Activated gamma-delta T cell treated with Interleukin-2 at 50 U/mL for 16 hours (primary cell): ENCODE measurements around the gene ARHGAP15.

Experiments
- DNase-seq: peaks from one replicate; pipeline ENCODE4 v3.0.0-alpha.2; 2020

The ARHGAP15 gene

DNA sequence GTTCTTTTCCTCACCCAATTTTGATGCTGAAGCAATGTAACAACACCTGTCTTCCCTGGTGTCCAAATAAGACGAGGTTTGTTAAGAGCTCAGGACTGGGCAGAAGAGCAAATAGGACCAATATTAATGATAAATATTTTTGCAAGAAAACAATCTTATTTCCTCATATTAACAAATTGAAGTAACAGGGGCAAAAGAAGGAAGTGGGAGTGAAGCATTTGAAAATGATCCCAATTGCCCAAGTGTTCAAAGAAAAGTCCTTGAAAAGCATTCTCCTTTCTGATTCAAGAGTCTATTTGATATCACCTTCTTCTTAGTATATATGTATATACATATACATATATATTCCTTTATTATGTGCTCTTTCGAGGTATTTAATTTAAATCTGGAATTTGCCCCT is 418.8 kb downstream of the ARHGAP15 start:
- no peak for DNase-seq

DNA sequence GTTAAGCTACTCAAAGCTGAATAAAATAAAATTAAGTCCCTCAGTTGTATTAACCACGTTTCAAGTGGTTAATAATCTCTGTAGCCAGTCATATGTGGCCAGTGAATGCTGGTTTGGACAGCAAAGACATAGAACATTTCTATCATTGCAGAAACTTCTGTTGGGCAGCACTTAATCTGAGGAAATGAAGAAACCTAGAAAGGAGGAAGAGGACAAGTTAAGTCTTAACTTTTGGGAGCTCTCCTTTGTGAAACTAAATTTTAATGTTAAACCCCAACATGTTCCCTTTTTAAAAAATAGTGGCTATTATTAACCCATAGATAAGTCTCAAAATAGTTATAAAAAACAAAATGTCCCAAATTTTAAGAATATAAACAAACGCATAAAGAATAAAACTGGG is 421.3 kb downstream of the ARHGAP15 start:
- no peak for DNase-seq

DNA sequence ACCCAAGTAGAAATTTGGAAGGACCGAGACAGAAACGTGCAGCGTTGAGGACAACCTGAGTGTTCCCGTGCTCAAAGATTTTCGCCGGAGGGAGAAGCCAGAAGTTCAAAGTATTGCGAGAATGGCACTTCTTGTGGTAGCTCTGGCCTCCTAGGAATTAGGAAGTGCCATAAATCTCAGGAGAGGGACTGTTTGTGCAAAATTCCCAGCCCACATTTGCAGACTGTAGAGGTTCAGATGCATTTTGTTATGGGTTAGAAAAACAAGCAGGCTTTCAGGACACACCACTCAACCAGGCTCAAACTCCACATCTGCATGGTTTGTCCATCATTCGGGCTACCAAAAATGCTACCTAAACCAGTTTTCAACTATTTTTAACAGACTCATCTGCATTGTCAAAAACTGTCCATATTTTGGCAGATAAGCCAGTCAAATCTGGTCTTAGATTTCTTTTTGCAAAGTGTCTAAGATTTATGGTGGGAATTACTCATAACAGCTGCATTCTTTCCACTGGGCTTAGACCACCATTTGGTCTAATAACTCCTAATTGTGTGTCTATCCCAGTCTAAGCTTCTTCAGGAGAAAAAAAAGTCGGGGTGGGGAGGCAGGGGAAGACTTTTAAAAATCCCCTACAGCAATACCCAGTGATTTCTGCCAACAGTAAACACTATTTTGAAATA is 422.9 kb downstream of the ARHGAP15 start:
- DNase-seq = no peak

DNA sequence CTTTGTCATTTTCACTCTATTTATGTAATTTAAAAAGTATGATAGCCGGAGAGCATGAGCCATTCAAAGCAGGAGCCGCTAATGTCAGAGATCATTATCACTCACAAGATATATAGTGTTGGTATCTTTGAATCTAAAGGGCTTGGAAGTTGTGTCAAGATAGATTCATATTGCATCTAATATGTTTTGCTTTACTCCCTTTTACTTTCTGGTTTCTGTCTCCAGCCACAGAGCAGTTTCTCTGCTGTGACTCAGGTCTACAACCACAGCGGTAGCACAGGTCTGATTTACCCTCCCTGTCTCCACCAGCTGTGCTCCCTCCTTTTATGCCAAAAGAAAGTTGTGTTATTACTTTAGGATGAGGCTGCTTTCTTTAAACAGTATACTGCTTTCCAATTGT is 424.0 kb downstream of the ARHGAP15 start:
- DNase-seq = no peak

DNA sequence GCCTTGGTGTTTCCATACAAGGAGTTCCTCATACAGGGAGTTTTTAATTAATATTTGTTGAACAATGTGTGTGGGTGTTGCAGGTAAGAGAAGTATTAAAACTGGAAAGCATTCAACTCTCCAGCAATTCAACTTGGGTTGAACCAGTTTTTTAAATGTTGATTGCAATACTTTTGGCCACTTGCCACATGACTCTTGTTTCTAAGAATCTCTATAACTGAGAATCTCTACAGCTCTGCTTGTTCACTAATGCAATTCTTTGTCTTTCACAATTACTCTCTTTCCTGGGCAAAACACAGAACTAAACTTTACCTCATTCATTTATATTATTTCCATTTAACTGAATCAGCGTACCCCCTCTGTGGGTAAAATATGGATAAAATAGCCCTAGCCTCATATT is 429.4 kb downstream of the ARHGAP15 start:
- no peak for DNase-seq

DNA sequence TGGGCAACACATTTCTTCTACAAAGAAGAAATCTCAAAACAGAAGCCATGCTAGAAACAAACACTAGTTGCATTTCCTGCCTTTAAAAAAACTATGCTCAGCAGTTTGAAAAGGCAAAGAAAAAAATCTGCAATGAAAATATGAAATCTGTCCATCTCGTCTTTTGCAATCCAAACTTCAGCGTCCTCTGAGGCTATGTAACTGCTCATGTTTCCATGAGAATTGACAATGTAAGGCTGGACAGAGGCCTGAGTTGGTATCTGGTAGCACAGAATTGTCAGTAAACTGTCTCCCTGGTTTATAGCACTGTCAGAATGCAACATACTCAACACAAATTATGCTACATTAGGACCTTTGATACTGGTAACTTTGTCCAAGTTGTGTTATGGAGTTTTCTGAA is 429.9 kb downstream of the ARHGAP15 start:
- DNase-seq = no peak

DNA sequence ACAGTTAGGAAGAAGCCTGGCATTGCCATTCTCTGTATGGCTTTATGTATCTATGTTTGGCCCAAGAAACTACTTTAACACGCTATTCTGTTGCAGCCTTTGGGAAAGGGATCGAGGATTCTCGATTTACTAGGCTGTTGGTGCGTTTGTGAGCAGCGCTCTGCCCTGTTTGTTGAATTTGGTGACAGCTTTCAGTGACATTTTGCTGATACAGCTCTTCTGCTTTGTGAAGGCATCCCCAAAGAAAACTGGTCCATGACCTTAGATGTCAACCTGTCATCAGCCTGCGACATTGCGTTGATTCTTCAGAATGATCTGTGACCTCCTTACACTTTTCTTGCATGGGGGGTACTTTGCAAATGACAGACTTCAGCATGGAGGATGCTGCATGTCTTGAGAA is 431.5 kb downstream of the ARHGAP15 start:
- no peak for DNase-seq

DNA sequence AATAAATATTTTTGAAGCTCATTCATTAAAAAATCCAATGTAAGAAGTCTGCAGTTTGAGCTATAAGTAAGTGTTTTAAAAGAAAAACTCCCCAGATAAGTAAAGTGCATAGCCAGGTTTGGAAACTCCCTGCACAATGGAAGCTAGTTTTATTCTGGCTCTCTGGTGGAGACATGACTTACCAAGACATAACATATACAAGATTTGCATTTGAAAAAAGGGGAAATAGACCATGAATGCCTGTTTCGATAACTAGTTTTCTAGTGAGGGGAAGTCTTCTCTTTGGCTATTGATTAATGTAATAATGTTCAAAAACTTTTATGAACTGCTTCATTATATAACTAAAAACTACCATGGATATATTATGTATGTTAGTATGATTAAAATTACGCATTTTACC is 435.2 kb downstream of the ARHGAP15 start:
- DNase-seq = no peak

DNA sequence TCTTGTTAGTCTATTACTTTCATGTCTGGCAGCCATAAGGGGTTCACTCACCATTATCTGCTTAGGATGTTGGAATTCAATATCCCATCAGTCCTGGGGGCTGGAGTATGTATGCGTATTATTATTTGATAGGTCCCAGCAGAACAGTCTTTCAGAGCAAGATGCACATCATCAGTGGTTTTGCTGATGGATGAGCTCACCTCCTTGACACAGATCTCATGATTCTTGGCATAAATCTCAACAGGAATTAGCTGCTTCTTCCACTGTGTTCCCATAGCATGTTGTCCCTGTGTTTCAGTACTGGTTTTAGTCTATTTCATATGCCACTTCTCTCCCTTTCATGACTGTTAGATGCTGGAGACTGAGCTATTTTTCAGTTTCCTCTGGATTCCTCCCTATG is 442.5 kb downstream of the ARHGAP15 start:
- DNase-seq = no peak

DNA sequence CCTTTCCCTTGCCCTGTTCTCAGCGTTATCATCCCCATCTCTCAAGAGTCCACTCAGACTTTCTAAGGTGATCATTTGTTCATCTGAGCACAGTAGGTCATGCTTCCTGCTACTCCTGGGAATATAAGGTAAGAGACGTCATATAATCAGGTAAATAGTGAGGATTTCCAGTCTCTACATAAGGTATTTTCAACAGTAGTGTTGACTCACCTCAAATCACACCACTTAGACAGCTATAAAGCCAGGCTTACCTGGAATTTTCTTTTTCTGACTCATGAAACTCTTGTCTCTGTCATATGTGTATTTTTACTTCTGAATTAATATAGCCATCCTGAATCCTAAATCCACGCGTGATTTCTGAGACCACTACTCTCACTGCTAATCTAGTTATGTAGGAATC is 443.2 kb downstream of the ARHGAP15 start:
- DNase-seq = no peak

DNA sequence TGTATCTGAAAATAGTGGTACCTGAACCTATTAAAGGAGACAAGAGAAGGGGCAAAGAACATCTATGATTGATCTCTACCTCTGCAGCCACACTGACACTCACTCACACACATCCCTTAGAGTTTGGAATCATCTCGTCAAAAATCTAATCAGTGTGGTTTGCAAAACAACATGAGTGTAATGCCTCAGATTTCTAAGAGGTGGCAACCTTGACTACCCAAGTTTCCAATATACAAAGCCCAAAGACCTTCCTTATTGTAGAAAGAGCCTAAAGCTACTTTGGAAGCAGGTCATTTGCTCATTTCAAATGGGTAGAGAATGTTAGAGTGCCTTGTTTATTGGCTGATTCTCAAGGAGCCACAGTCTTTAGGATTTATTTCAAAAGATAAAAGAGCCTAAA is 444.9 kb downstream of the ARHGAP15 start:
- DNase-seq = no peak

DNA sequence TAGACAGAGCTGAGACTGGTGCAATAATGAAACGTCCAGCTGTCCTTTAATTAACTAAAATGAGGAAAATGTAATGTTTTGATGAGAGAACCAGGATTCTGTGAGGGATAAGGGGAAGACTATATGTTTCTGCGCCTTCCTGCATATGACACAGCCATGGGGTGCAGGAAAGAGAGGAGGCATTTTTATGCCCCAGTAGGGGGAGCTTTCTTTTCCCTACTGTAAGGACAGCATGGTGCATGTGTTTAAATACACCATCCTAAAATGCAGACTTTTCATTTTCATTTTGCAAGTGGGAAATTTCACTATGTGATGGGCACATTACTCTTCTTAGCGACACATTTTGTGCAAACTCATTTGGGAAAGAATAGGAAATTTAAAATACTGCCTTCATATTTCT is 446.1 kb downstream of the ARHGAP15 start:
- no peak for DNase-seq

DNA sequence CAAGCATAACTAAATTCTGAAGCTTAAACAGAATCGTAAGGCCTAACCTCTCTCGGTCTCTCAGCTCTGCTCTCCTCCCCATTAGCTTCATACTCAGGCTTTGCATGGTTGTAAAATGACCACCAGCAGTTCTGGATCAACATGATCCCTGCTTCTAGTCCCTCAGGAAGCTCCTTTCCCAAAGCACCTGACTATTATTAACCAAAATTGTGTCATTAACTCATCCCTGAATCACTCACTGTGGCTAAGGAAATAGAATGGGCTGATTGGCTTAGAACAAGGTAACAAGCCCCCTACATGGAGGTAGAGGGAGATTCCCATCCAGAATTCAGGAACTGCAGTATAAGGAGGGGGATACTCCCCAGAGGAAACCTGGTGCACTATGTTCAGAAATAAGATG is 448.3 kb downstream of the ARHGAP15 start:
- no peak for DNase-seq

DNA sequence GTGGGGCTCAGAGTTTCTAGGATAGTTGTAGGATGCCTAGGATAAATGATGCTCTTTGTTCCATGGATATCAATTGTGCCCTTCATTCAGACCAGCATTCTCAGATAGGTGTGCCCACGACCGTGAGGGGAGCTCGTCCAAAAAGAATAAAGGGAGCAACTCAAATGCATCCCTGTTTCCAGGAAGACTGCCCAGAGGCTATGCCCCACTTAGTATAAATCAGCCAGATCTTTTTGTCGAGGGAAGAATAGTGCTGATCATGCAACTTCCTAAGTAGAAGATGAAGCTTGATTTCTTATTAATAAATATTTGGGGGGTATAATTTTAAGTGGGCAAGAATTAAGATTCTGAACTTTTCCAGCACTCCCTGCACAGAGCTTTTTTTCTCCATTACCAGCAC is 450.2 kb downstream of the ARHGAP15 start:
- no peak for DNase-seq

DNA sequence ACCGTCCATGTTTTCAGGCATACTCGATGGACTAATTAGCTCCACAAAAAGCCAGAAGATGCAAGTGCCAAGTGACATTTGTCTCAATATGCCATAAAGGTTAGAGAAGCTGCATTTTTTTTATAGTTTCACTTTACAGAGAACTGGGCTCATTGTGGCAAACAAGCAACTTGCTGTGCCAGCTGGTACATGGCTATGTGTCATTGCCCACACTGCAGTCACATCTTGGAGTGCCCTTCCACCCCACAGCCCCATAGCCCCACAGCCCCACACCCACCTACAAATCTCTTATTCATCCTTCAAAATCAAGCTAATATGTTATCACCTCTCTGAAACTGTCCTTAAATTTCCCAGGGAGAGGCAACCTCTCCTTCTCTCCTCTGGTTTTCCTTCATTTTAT is 451.9 kb downstream of the ARHGAP15 start:
- no peak for DNase-seq

DNA sequence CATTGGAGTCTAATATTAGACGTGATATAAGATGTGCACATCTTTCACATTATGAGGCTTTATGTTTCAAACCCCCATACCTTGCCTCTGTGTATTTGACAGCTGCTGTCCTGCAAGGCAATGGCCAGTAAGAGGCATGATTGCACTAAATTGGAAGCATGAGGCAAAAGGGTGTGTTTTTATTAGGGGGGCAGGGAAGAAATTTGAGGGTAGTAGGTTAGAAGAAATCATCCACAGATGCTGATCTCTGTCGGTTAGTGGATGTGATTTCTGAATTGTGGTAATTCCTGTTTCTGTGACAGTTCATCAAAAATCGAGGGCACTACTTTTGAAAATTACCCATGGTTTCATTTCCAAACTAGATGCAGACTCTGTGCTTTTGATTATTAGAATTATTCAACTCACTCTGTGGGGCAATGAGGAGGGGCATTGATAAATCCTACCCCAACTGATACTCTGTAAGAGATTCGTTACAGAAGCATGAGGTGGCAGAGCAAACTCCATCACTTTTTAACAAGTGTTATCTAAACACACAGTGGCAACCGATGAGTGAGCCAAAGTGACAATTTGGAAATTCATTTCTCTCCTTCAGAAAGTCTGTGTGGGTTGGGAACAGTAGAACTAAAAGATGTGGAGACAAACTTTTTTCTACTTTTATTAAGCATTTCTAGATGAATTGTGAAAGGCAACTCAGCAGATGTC is 453.0 kb downstream of the ARHGAP15 start:
- no peak for DNase-seq

DNA sequence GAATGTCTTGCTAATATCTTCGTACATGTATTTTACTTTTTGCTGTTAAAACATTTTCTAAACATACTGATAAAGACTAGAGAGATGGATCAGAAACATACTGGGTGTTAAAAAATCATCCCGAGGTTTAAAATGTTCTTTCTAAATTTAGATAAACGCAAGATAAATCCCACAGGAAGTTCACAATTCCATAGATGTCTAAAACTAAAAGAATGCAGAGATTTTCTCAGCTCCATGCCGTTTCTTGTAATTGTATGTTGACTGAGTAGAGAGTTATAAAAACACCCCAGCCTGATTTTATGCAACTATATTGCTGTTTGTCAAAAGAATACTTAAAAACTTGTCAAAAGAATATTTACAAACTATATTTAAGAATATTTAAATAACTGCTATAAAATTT is 455.7 kb downstream of the ARHGAP15 start:
- no peak for DNase-seq

DNA sequence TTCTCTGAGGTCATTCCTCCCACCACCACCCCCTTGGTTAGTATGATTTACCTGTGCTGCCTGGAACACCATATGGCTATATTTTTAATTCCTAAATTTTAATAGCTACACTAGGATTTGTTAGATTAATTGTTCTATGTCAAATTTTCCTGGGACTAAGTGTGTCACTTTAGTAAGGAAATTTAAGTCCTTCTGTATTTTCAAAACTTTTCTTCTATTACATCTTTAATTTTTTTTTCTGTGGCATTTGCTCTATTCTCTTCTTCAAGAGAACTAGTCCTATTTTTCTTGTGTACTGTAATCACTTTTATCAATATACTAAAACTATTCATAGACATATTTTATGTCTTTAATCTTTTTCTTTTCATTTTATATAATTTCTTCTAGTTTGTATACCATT is 456.9 kb downstream of the ARHGAP15 start:
- DNase-seq = no peak

DNA sequence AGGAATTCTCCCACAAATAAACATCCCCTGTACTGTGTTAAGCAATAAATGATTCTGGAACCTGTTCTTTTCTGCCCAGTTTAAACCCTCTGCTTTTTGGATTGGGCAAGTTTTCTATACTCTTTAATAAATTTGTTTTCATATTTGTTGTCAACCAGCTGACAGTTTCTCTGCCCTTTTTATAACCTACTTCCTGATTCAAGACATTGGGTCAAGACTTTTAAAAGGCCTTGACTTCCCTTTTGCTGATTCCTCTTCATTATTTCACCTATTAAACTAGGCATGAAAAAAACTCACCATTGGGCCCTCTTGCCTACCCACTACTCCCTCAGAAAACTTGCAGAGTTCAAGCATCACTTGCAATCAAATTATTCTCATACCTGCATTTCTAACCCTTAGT is 459.5 kb downstream of the ARHGAP15 start:
- no peak for DNase-seq

DNA sequence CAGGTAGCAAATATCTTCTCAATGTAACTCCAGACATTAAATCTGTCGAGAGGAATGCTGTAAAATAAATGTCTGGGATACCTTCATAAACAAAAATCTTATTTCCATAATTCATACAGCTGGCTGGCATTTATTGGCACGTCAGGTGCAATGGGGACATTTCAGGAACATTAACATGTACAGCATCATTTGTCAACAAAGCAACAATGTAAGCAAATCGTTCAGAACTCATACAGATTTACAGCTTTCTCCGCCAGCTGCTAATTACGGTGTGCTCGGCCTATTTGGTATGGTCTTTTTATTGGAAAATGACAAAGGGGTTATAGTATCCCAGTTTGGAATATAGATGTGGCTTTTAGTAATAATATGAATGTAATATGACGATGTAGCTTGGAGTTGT is 464.9 kb downstream of the ARHGAP15 start:
- DNase-seq = no peak

DNA sequence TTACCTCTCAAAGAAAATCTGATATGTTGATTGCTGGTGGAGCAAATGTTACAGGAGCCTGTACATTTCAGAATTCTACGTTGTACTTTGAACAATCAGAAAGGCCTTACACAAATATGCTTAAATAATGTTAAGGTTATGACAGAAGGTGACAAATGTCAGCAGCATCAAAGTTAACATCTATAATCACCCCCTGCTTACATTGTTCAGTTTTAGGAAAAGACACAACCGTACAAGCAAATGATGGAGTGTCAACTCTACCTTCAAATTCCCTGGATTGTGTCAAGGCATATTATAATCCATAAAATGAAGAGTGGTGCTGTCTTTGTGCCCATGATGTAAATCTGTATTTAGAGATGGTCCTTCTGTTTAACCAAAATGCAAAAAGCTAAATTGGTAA is 465.5 kb downstream of the ARHGAP15 start:
- DNase-seq = no peak

DNA sequence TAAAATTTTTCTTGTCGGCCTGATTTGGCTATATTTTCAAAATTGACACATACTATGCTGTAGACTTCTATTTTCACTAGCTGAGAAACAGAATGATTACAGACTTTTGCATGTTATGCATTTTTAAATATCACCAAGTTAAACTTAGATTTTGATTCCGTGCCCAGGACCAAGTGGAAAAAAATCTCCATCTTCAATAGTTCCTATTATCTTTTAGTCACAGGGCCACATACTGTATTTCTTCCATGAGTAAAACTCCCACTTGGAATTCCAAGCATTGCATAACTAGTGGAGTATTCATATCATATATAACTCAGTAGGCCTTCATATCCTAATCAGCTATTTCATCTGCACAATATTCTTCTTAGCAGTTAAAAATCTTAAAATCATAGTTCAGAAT is 470.9 kb downstream of the ARHGAP15 start:
- no peak for DNase-seq

DNA sequence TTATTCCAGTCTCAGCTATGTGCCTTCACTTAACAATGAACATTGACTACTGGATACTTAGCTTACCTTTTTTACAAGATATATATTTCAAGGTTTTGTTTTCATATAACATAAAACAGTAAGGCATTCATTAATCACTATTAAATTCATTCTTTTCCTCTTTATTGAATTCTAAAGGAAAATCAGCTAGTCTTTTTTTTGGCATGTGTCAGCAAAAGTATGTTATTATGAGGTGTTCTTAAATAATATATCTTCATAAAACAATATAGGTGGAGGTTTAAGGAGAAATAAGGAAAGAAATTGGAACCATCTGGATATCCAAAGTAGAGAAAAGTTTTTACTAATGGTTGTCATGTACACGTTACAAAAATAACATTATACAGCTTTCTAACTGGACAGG is 472.6 kb downstream of the ARHGAP15 start:
- DNase-seq = no peak

DNA sequence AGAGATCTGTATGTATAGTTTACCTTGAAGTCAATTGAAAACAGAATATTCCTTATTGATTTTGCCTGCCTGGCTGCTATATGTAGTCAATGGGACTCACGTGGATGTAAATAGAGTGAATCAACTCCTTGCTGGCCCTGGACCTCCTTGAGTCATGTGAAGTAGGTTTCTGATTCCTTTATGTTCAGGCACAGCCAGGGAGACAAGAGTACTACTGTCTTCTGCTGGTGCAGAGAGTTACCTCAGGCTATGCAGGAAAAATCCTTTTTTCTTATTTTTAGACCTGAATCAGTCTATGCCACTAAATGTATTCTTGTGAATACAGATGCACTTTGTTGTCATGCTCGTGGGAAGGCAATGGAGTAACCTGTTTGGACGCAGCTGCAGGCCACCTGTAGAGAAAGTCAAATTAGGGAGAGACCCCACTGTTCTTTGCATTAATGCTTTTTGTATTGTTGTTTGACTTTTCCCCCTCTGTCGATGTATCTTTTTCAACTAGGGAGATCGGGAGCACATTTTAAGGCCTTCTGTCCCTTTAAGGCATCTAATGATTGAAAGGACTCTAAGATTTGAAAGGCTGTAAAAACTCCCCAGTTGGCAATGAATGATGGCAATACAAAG is 473.9 kb downstream of the ARHGAP15 start:
- DNase-seq = no peak
